H9 (cell line): ENCODE measurements around the gene HMGCS2. TPM values are rescaled to one million over a fixed set of nuclear protein-coding genes. Genes with fewer than 3 reads are reported as not detected.

ENCODE experiments used
- DNase-seq: peaks from one replicate; pipeline ENCODE4 v3.0.0-alpha.2; 2017
- H2AFZ ChIP-seq: one replicate; pipeline ENCODE4 v1.6.1; 2013; ENCODE audit warnings: mild to moderate bottlenecking, low read length, control low read depth, moderate library complexity
- H2AK5ac ChIP-seq: 2 replicates; pipeline ENCODE4 v1.6.1; 2013; ENCODE audit warnings: low read length, control low read depth, mixed read lengths; ENCODE audit not compliant: insufficient read length
- H2BK120ac ChIP-seq: one replicate; pipeline ENCODE4 v1.6.1; 2013; ENCODE audit warnings: low read depth, mild to moderate bottlenecking, low read length, control low read depth, inconsistent platforms; ENCODE audit not compliant: poor library complexity, severe bottlenecking
- H2BK12ac ChIP-seq: 2 replicates; pipeline ENCODE4 v1.6.1; 2013; ENCODE audit warnings: low read length, control low read depth, mixed read lengths, low read depth; ENCODE audit not compliant: insufficient read length
- H2BK15ac ChIP-seq: 2 replicates; pipeline ENCODE4 v1.6.1; 2013; ENCODE audit warnings: low read depth, low read length, control low read depth
- H2BK20ac ChIP-seq: one replicate; pipeline ENCODE4 v1.6.1; 2013; ENCODE audit warnings: low read depth, mild to moderate bottlenecking, low read length, control low read depth, inconsistent platforms; ENCODE audit not compliant: poor library complexity, severe bottlenecking
- H2BK5ac ChIP-seq: 2 replicates; pipeline ENCODE4 v1.6.1; 2013; ENCODE audit warnings: low read length, control low read depth, mixed read lengths; ENCODE audit not compliant: insufficient read length
- H3K14ac ChIP-seq: 2 replicates; pipeline ENCODE4 v1.6.1; 2013; ENCODE audit warnings: low read length, control low read depth; ENCODE audit not compliant: insufficient read depth
- H3K18ac ChIP-seq: 2 replicates; pipeline ENCODE4 v1.6.1; 2013; ENCODE audit warnings: low read depth, mild to moderate bottlenecking, mixed read lengths, low read length, control low read depth; ENCODE audit not compliant: insufficient read length
- H3K23ac ChIP-seq: 2 replicates; pipeline ENCODE4 v1.6.1; 2013; ENCODE audit warnings: low read length, control low read depth, mixed read lengths, low read depth; ENCODE audit not compliant: insufficient read length
- H3K23me2 ChIP-seq: 2 replicates; pipeline ENCODE4 v1.6.1; 2013; ENCODE audit warnings: low read depth, mild to moderate bottlenecking, mixed read lengths, low read length, control low read depth; ENCODE audit not compliant: insufficient read length, poor library complexity, severe bottlenecking
- H3K27ac ChIP-seq: 2 replicates; pipeline ENCODE4 v1.5.1; 2013; ENCODE audit warnings: low read length, control low read depth, mixed read lengths, low read depth; ENCODE audit not compliant: insufficient read length
- H3K27me3 ChIP-seq: 2 replicates; pipeline ENCODE4 v1.6.1; 2013; ENCODE audit warnings: low read length, control low read depth, inconsistent platforms; ENCODE audit not compliant: insufficient read depth
- H3K4ac ChIP-seq: 2 replicates; pipeline ENCODE4 v1.6.1; 2013; ENCODE audit warnings: low read depth, mild to moderate bottlenecking, control low read depth, inconsistent platforms, low read length, moderate library complexity
- H3K4me1 ChIP-seq: 2 replicates; pipeline ENCODE4 v1.6.1; 2013; ENCODE audit warnings: low read length, control low read depth, inconsistent platforms; ENCODE audit not compliant: insufficient read depth
- H3K4me2 ChIP-seq: 2 replicates; pipeline ENCODE4 v1.6.1; 2013; ENCODE audit warnings: low read length, control low read depth, mixed read lengths; ENCODE audit not compliant: insufficient read length, insufficient read depth
- H3K56ac ChIP-seq: 2 replicates; pipeline ENCODE4 v1.6.1; 2013; ENCODE audit warnings: low read depth, mild to moderate bottlenecking, mixed read lengths, low read length, control low read depth; ENCODE audit not compliant: insufficient read length
- H3K79me1 ChIP-seq: 2 replicates; pipeline ENCODE4 v1.6.1; 2013; ENCODE audit warnings: low read depth, mild to moderate bottlenecking, moderate library complexity, low read length, control low read depth, inconsistent platforms; ENCODE audit not compliant: insufficient read depth, poor library complexity, severe bottlenecking
- H3K79me2 ChIP-seq: 2 replicates; pipeline ENCODE4 v1.6.1; 2013; ENCODE audit warnings: low read length, control low read depth, inconsistent platforms; ENCODE audit not compliant: insufficient read depth
- H3K9ac ChIP-seq: 2 replicates; pipeline ENCODE4 v1.6.1; 2013; ENCODE audit warnings: low read length, control low read depth, mixed read lengths; ENCODE audit not compliant: insufficient read length; ENCODE audit errors: extremely low read depth
- H3K9me3 ChIP-seq: one replicate; pipeline ENCODE4 v1.6.1; 2013; ENCODE audit warnings: low read depth, low read length, inconsistent platforms; ENCODE audit not compliant: control insufficient read depth
- H3T11ph ChIP-seq: one replicate; pipeline ENCODE4 v1.6.1; 2013; ENCODE audit warnings: mild to moderate bottlenecking, low read length, control low read depth, inconsistent platforms
- H4K20me1 ChIP-seq: one replicate; pipeline ENCODE4 v1.6.1; 2013; ENCODE audit not compliant: control insufficient read depth, insufficient read length, insufficient read depth
- H4K5ac ChIP-seq: 2 replicates; pipeline ENCODE4 v1.6.1; 2013; ENCODE audit warnings: low read depth, mild to moderate bottlenecking, mixed read lengths, low read length, control low read depth; ENCODE audit not compliant: insufficient read length
- H4K8ac ChIP-seq: replicated peaks from 2 replicates; pipeline ENCODE4 v1.6.1; 2013; ENCODE audit warnings: low read length, control low read depth, mixed read lengths, low read depth; ENCODE audit not compliant: insufficient read length
- H4K91ac ChIP-seq: 2 replicates; pipeline ENCODE4 v1.6.1; 2013; ENCODE audit warnings: low read depth, mild to moderate bottlenecking, moderate library complexity, mixed read lengths, low read length, control low read depth; ENCODE audit not compliant: insufficient read length
- H3K27ac Mint-ChIP-seq, 3 experiments: 2 replicates in 2 of 3; 3 replicates in 1 of 3; pipeline ENCODE4 v1.8.0; 2020 to 2021; ENCODE audit warnings: mixed read lengths in 3 of 3, mild to moderate bottlenecking in 1 of 3, moderate library complexity in 1 of 3
- H3K27me3 Mint-ChIP-seq: 2 replicates; pipeline ENCODE4 v1.8.0; 2021; ENCODE audit warnings: low read depth, mild to moderate bottlenecking, moderate library complexity, mixed read lengths
- H3K36me3 Mint-ChIP-seq, 3 experiments: 2 replicates in 2 of 3; 3 replicates in 1 of 3; pipeline ENCODE4 v1.8.0; 2020 to 2021; ENCODE audit warnings: low read depth in 3 of 3, mixed read lengths in 3 of 3; ENCODE audit not compliant: insufficient read depth in 1 of 3
- H3K4me1 Mint-ChIP-seq, 2 experiments: 2 replicates each; pipeline ENCODE4 v1.8.0; 2020; ENCODE audit warnings: mixed read lengths in 2 of 2
- H3K4me3 Mint-ChIP-seq, 2 experiments: 2 replicates in 1 of 2; 3 replicates in 1 of 2; pipeline ENCODE4 v1.8.0; 2020 to 2021; ENCODE audit warnings: mild to moderate bottlenecking in 2 of 2, mixed read lengths in 2 of 2, moderate library complexity in 1 of 2
- H3K9me3 Mint-ChIP-seq, 2 experiments: 2 replicates in 1 of 2; 3 replicates in 1 of 2; pipeline ENCODE4 v1.8.0; 2020; ENCODE audit warnings: mild to moderate bottlenecking in 2 of 2, mixed read lengths in 2 of 2, moderate library complexity in 1 of 2
- WGBS: extraction: QIAGEN DNeasy Blood & Tissue Kit; methylation state at CpG from one replicate; pipeline ENCODE4 v1.1.7; 2013; ENCODE audit warnings: missing lambda C conversion rate, low lambda C conversion rate, mixed read lengths; ENCODE audit not compliant: insufficient read length; ENCODE audit errors: extremely low coverage; 5-methylcytosine and 5-hydroxymethylcytosine counted together
- total RNA-seq: library from RNA; stranded (reverse); gene quantifications from 2 replicates; pipeline ENCODE4 v1.2.1, GENCODE V29; 2021
- TF ChIP-seq, protein P1 (sequence below): fragments of 200-600 bp; sonication (generic); conservative IDR thresholded peaks from 3 replicates; pipeline ENCODE4 v1.8.0; 2021; ENCODE audit warnings: antibody characterized with exemption, mild to moderate bottlenecking

The HMGCS2 gene
- total RNA-seq, 1 experiment from 2014 or later: not detected

- H2BK20ac ChIP-seq: no peak overlapping the region
- H2BK12ac ChIP-seq: no peak overlapping the region
- no peak overlapping the region for H3K27ac ChIP-seq
- Mint-ChIP-seq H3K27me3 (no peaks in the 10 kb centered on the region; the same call in 1 of the 2 replicates), H3K4me1 (peaks cover 0 to 7% of the 10 kb centered on the region in 2 experiments; a peak in 2 of 4 replicates), H3K27ac (no peak overlapping the region; a peak in 1 of 7 replicates), H3K36me3 (no peaks in the 10 kb centered on the region), H3K9me3 (no peaks in the 10 kb centered on the region), H3K4me3 (no peak overlapping the region)
- H3K9ac ChIP-seq: no peak overlapping the region
- no peak overlapping the region for H2BK15ac ChIP-seq
- H3K23ac ChIP-seq: no peak overlapping the region
- no peak overlapping the region for H4K91ac ChIP-seq
- TF ChIP-seq, protein P1, sequence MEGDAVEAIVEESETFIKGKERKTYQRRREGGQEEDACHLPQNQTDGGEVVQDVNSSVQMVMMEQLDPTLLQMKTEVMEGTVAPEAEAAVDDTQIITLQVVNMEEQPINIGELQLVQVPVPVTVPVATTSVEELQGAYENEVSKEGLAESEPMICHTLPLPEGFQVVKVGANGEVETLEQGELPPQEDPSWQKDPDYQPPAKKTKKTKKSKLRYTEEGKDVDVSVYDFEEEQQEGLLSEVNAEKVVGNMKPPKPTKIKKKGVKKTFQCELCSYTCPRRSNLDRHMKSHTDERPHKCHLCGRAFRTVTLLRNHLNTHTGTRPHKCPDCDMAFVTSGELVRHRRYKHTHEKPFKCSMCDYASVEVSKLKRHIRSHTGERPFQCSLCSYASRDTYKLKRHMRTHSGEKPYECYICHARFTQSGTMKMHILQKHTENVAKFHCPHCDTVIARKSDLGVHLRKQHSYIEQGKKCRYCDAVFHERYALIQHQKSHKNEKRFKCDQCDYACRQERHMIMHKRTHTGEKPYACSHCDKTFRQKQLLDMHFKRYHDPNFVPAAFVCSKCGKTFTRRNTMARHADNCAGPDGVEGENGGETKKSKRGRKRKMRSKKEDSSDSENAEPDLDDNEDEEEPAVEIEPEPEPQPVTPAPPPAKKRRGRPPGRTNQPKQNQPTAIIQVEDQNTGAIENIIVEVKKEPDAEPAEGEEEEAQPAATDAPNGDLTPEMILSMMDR: no peak
- no peak for DNase-seq
- H3K4me1 ChIP-seq: no peaks in the 10 kb centered on the region
- no peak overlapping the region for H2BK5ac ChIP-seq
- H3T11ph ChIP-seq: no peak overlapping the region
- H4K20me1 ChIP-seq: no peaks in the 10 kb centered on the region
- H3K56ac ChIP-seq: no peak overlapping the region
- no peaks in the 10 kb centered on the region for H3K79me1 ChIP-seq
- H3K23me2 ChIP-seq: no peaks in the 10 kb centered on the region
- no peak overlapping the region for H2AFZ ChIP-seq
- H3K79me2 ChIP-seq: no peaks in the 10 kb centered on the region
- H3K4me2 ChIP-seq: no peak overlapping the region
- no peaks in the 10 kb centered on the region for H3K27me3 ChIP-seq
- no peak overlapping the region for H2BK120ac ChIP-seq
- no peak overlapping the region for H4K5ac ChIP-seq
- no peak overlapping the region for H3K18ac ChIP-seq
- H3K4ac ChIP-seq: no peak overlapping the region
- no peak overlapping the region for H4K8ac ChIP-seq
- H2AK5ac ChIP-seq: no peak overlapping the region
- no peak overlapping the region for H3K14ac ChIP-seq
- no CpG with 5 or more reads among the region's 4 CpGs for WGBS
- H3K9me3 ChIP-seq: no peaks in the 10 kb centered on the region
These were observed 22.7 kb upstream of the HMGCS2 start for GRCh38 chr1:119791377-119791776.
